Measurements from ENCODE around the gene PEX14. TPM values are rescaled to one million over a fixed set of nuclear protein-coding genes. Genes with fewer than 3 reads are reported as not detected.

PEX14 gene
- total RNA-seq, 1 experiment from 2014 or later, result 29.3 TPM

DNA sequence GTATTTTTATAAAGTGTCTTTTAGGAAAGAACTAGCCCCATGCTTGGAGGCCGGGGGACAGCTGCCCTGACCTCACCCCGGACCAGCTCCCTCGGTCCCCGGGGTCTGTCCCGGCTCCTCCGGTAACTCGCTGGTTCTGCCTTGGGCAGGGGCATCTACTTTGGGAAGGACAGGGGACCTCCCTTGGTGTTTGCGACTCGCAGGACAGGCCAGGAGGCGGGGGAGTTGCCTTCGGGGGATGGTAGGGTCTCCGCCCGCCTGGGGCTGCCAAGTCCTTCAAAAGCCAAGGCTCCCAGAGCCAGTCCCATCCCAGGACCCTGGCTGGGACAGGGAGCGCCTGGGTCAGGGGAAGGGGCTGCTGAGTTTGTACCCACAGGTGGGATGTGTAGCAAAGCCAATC lies 157.9 kb downstream of the PEX14 start:
- Histone ChIP-seq H3K79me2 (ENCODE audit: insufficient read depth, low read length) (no peaks in the 10 kb centered on the region), H3K27ac (ENCODE audit: low read depth, low read length) (no peak overlapping the region), H3K9me2 (ENCODE audit: insufficient read depth) (no peaks in the 10 kb centered on the region), H3K9ac (ENCODE audit: low read length) (no peak overlapping the region), H3K4me3 (replicated peaks in 1 of 2; ENCODE audit: low read depth in 1 of 2, low read length in 2 of 2) (no peak overlapping the region), H3K4me2 (ENCODE audit: low read length) (no peak overlapping the region), H3K4me1 (ENCODE audit: control insufficient read depth in 1 of 2, insufficient read depth in 2 of 2, low read length in 2 of 2) (peaks cover 0 to 7% of the 10 kb centered on the region in 2 experiments; a peak in 1 of 4 replicates), H2AFZ (ENCODE audit: low read depth, low read length, poor library complexity, severe bottlenecking) (no peak overlapping the region), H3K9me3 (ENCODE audit: control insufficient read depth in 1 of 2, insufficient read depth in 1 of 2, low read depth in 1 of 2, low read length in 2 of 2) (no peaks in the 10 kb centered on the region), H4K20me1 (ENCODE audit: insufficient read depth) (no peaks in the 10 kb centered on the region), H3K36me3 (ENCODE audit: control insufficient read depth in 1 of 2, insufficient read depth in 2 of 2, low read length in 2 of 2) (no peaks in the 10 kb centered on the region), H3K27me3 (ENCODE audit: insufficient read depth, low read length) (no peaks in the 10 kb centered on the region)
- ATAC-seq, result no peak
- intact Hi-C loops (cut with micrococcal nuclease), result no loop called here
- ChIA-PET RAD21 (ENCODE audit: low non-redundant PET in 1 of 2, low total read pairs in 2 of 2, uncharacterized antibody in 2 of 2, unreplicated experiment in 2 of 2) (no interaction called here), POLR2A (no interaction called here), CTCF (no interaction called here)
- TF ChIP-seq, protein P1, sequence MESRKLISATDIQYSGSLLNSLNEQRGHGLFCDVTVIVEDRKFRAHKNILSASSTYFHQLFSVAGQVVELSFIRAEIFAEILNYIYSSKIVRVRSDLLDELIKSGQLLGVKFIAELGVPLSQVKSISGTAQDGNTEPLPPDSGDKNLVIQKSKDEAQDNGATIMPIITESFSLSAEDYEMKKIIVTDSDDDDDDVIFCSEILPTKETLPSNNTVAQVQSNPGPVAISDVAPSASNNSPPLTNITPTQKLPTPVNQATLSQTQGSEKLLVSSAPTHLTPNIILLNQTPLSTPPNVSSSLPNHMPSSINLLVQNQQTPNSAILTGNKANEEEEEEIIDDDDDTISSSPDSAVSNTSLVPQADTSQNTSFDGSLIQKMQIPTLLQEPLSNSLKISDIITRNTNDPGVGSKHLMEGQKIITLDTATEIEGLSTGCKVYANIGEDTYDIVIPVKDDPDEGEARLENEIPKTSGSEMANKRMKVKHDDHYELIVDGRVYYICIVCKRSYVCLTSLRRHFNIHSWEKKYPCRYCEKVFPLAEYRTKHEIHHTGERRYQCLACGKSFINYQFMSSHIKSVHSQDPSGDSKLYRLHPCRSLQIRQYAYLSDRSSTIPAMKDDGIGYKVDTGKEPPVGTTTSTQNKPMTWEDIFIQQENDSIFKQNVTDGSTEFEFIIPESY (IDR thresholded peaks at IDR 0.05; ENCODE audit: extremely low read depth, insufficient replicate concordance, low read length), result no peak
- no peak for TF ChIP-seq MAX (IDR thresholded peaks at IDR 0.05)
- no peak for TF ChIP-seq ELF1 (IDR thresholded peaks at IDR 0.05; ENCODE audit: borderline replicate concordance, low read depth)
- no peak for TF ChIP-seq ZFX (IDR thresholded peaks at IDR 0.05)
- no peak for TF ChIP-seq RAD21 (IDR thresholded peaks at IDR 0.05; ENCODE audit: low read depth)
- TF ChIP-seq JUND (IDR thresholded peaks at IDR 0.05), result no peak
- no peak for TF ChIP-seq ZNF274 (IDR thresholded peaks at IDR 0.05; ENCODE audit: low read depth, low read length)
- TF ChIP-seq EZH2phosphoT487 (IDR thresholded peaks at IDR 0.05; ENCODE audit: borderline replicate concordance), result no peak
- TF ChIP-seq YY1 (IDR thresholded peaks at IDR 0.05; ENCODE audit: extremely low read depth, insufficient replicate concordance, low read depth, low read length), result no peak
- TF ChIP-seq SRF (IDR thresholded peaks at IDR 0.05; ENCODE audit: low read depth), result no peak
- no peak for TF ChIP-seq POLR2A (IDR thresholded peaks at IDR 0.05; ENCODE audit: borderline replicate concordance, extremely low read depth, insufficient read depth, insufficient read length)
- no peak for TF ChIP-seq POLR2AphosphoS5 (IDR thresholded peaks at IDR 0.05; ENCODE audit: low read depth, low read length)
- DNase-seq (ENCODE audit: low read depth, low spot score), result no peak
- no TSS peak for BruUV-seq (replicated peaks)
